HFFc6 (cell line): ENCODE measurements around the gene FBXW5. TPM values are rescaled to one million over a fixed set of nuclear protein-coding genes. Genes with fewer than 3 reads are reported as not detected.

Experiments
- DNase-seq: peaks from one replicate; pipeline ENCODE4 v3.0.0-alpha.2; 2018
- H3K27ac Mint-ChIP-seq: 2 replicates; pipeline ENCODE4 v1.8.0; 2020; ENCODE audit warnings: mild to moderate bottlenecking, mixed read lengths
- H3K27me3 Mint-ChIP-seq: 2 replicates; pipeline ENCODE4 v1.8.0; 2021; ENCODE audit warnings: mild to moderate bottlenecking, moderate library complexity, mixed read lengths; ENCODE audit not compliant: insufficient read depth
- H3K36me3 Mint-ChIP-seq: 2 replicates; pipeline ENCODE4 v1.8.0; 2021; ENCODE audit warnings: low read depth, mixed read lengths
- H3K4me1 Mint-ChIP-seq: 2 replicates; pipeline ENCODE4 v1.8.0; 2020; ENCODE audit warnings: low read depth, mixed read lengths
- H3K4me3 Mint-ChIP-seq: 2 replicates; pipeline ENCODE4 v1.8.0; 2020; ENCODE audit warnings: mild to moderate bottlenecking, moderate library complexity, mixed read lengths
- H3K9me3 Mint-ChIP-seq: 2 replicates; pipeline ENCODE4 v1.8.0; 2020; ENCODE audit warnings: mild to moderate bottlenecking, mixed read lengths
- total RNA-seq, 6 experiments: library from RNA; stranded (reverse); fragmentation: NEBNext Ultra II Directional; extraction: Animal tissue kit (Norgen Biotek cat#: 25700); gene quantifications; 2 replicates in 1 of 6; 3 replicates in 5 of 6; pipeline ENCODE4 v1.2.3, GENCODE V29; 2021
- TF ChIP-seq, protein P1 (sequence below): fragments of 200-600 bp; sonication (generic); IDR thresholded peaks from 2 replicates; pipeline ENCODE4 v1.5.0; 2021; ENCODE audit warnings: antibody characterized with exemption, mild to moderate bottlenecking

Gene FBXW5
- total RNA-seq, 6 experiments from 2014 or later, result 89.1 to 102 (median 94.4) TPM

DNA sequence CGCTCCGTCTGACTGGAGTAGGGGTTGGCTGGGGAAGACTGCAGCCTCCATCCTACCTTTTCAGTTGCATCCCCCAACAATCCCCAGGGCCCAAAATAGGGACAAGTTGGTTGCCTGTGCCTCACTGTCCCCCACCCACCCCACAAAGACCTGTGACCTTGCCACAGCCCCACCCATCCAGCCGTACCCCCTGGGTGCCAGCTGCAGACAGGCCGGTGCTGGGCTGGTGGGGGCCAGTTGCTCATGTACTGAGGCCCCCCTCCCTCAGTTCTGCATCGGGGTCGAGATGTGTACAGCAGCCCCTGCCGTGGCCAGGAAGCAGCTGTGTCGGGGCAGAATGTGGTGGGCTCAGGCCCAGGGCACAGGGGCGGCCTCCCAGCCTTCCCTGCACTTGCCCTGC is 38.6 kb upstream of the FBXW5 start:
- Mint-ChIP-seq H3K4me3 (no peak overlapping the region), H3K36me3 (no peaks in the 10 kb centered on the region), H3K4me1 (peaks cover 5% of the 10 kb centered on the region; the same call in 1 of the 2 replicates), H3K9me3 (no peaks in the 10 kb centered on the region), H3K27me3 (peaks cover 10% of the 10 kb centered on the region), H3K27ac (no peak overlapping the region)
- TF ChIP-seq, protein P1, sequence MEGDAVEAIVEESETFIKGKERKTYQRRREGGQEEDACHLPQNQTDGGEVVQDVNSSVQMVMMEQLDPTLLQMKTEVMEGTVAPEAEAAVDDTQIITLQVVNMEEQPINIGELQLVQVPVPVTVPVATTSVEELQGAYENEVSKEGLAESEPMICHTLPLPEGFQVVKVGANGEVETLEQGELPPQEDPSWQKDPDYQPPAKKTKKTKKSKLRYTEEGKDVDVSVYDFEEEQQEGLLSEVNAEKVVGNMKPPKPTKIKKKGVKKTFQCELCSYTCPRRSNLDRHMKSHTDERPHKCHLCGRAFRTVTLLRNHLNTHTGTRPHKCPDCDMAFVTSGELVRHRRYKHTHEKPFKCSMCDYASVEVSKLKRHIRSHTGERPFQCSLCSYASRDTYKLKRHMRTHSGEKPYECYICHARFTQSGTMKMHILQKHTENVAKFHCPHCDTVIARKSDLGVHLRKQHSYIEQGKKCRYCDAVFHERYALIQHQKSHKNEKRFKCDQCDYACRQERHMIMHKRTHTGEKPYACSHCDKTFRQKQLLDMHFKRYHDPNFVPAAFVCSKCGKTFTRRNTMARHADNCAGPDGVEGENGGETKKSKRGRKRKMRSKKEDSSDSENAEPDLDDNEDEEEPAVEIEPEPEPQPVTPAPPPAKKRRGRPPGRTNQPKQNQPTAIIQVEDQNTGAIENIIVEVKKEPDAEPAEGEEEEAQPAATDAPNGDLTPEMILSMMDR, result no peak
- DNase-seq, result no peak

DNA sequence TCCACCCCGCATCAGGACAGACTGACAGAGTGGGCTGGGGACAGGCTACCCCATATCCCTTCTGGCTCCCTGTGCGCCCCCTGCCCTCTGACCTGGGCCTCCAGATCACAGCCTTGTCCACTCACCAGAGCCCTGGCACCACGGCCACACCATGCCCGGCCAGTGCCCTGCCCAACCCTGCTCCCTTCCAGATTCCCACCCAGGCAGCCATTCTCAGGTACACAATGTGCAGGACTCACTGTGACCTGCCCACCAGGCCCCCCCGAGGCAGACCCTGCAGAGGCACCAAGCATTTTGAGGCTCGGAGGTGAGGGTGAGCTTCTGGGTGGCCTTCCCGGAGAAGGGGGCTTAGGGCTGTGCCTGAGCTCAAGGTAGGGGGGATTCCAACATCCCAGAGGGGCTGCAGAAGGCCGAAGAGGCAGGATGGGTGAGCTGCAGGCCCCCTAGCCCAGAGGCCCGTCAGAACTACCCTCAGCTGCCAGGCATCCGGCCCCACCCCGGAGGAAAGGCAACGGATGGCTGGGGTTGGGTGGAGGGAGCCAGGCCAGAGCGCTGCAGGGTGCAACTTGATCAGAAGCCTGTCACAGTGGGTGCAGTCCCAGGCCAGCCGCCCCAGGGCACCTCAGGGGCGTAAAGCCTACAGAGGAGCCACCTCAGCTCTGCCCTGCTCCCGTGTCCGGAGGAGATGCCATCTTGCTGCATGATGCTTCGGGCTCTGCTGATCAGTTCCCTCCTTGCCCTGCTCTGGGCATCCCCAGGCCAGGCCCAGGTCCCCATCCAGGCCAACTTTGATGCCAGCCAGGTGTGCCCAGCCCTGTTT is 37.9 kb upstream of the FBXW5 start, which contains the start of gene LCNL1:
LCNL1 (plus strand) TSS at position 762 of the 820 bp plus-strand sequence. CDS start 594 bp downstream, outside the sequence.
- H3K4me3 Mint-ChIP-seq, result no peak within 1 kb of the TSS
- DNase-seq, result no peak
- peaks cover 4% of the 10 kb centered on the region for H3K27me3 Mint-ChIP-seq
- peaks cover 5% of the 10 kb centered on the region; the same call in 1 of the 2 replicates for H3K4me1 Mint-ChIP-seq
- no peaks in the 10 kb centered on the region for H3K36me3 Mint-ChIP-seq
- H3K27ac Mint-ChIP-seq, result no peak within 1 kb of the TSS
- H3K9me3 Mint-ChIP-seq, result no peaks in the 10 kb centered on the region
- TF ChIP-seq, protein P1, result no peak

DNA sequence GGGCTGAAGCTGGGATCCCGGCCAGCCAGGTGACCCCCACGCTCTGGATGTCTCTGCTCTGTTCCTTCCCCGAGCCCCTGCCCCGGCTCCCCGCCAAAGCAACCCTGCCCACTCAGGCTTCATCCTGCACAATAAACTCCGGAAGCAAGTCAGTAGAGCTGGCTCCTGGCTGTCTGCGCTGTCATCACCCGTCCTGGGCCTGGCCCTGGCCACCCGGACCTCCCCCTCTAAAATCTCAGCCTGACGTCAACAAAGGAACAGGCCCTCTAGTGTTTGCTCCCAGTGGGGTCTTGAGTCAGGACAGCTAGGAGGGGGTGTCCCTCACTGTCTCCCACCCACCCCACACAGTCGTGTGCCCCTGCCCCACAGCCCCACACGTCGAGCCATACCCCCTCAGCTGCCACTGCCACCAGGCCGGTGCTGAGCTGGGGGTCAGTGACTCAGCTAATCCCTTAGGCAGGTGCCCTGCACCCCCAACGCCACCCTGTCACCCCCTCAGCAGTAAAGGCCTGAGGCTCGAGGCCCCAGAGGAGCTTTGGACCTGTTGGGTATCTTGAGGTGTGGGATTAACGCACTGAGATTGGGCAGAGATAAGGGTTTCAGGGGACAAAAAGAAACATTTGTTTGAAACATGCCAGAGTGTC is 37.2 kb upstream of the FBXW5 start:
- no peak overlapping the region for H3K27ac Mint-ChIP-seq
- H3K4me1 Mint-ChIP-seq, result peaks cover 5% of the 10 kb centered on the region; the same call in 1 of the 2 replicates
- TF ChIP-seq, protein P1, result no peak
- no peak overlapping the region for H3K4me3 Mint-ChIP-seq
- H3K27me3 Mint-ChIP-seq, result peaks cover 4% of the 10 kb centered on the region
- DNase-seq, result no peak
- no peaks in the 10 kb centered on the region for H3K9me3 Mint-ChIP-seq
- H3K36me3 Mint-ChIP-seq, result no peaks in the 10 kb centered on the region

DNA sequence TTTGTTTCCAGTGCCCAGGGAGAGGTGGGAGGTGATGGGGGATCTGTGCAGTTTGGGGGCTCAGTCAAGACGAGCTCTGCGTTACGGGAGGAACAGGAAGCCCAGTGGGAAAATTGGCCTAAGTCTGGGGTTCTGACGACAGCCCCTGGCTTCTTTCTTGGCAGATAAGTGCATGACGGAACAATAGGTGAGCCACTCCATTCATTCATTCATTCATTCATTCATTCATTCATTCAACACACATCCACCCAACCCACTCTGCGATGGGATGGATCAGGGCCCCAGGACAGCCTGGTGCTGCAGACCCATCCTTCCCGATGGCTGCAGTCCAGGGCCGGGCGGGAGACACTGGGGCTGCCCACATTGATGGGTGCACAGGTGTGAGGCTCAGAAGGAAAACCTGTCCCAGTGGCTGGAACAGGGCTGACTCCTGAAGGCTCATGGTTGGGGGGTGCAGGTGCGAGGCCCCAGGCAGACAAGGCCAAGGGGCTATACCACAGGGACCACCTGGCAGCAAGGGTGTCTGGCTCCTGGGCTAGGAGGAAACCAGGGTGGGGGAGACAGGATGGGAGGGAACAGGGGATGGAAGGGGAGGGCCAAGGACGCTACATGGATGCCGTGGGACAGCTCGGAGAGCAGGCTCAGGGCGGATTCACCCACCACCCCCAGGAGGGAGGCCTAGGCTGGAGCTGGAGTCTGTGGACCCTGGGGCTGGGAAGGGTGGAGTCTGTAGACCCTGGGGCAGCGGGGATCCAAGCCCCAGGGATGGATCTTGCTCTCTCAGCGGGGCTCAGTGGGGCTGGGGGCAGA is 36.3 kb upstream of the FBXW5 start:
- TF ChIP-seq, protein P1, result no peak
- Mint-ChIP-seq H3K27me3 (peaks cover 7% of the 10 kb centered on the region), H3K4me1 (peaks cover 5% of the 10 kb centered on the region; the same call in 1 of the 2 replicates), H3K4me3 (no peak overlapping the region), H3K9me3 (no peaks in the 10 kb centered on the region), H3K27ac (no peak overlapping the region), H3K36me3 (no peaks in the 10 kb centered on the region)
- DNase-seq, result no peak

DNA sequence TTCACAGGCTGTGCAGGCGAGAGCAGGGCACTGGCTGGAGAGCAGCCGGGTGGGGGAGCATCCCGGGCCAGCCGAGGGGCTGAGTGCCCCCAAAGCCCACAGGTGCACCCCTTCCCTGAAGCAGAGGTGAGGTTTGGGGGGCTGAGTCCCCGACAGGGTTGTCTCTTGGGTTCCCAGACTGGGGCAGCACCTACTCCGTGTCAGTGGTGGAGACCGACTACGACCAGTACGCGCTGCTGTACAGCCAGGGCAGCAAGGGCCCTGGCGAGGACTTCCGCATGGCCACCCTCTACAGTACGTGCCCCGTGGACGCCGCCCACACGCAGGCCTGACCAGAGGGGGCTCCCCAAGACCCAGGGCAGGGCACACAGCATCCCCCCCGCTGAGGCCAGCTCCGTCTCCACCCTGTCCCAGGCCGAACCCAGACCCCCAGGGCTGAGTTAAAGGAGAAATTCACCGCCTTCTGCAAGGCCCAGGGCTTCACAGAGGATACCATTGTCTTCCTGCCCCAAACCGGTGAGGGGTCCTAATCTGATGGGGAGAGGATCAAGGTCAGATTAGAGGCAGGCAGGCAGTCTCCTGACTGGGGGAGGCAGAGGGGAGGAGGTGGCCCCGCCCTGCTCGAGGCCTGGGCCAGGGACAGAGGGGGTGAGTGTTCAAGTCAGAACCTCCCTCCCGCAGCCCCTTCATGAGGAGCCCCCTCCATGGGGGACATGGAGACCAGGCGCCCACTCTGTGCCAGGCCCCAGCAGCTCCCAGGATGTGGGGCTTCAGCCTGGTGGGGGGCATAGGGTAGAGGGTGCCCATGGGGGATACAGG is 35.4 kb upstream of the FBXW5 start:
- no peak overlapping the region for H3K27ac Mint-ChIP-seq
- H3K4me3 Mint-ChIP-seq, result no peak overlapping the region
- peaks cover 7% of the 10 kb centered on the region for H3K27me3 Mint-ChIP-seq
- DNase-seq, result no peak
- H3K36me3 Mint-ChIP-seq, result no peaks in the 10 kb centered on the region
- no peaks in the 10 kb centered on the region for H3K9me3 Mint-ChIP-seq
- H3K4me1 Mint-ChIP-seq, result peaks cover 5% of the 10 kb centered on the region; the same call in 1 of the 2 replicates
- TF ChIP-seq, protein P1, result no peak
